Astrocyte of the cerebellum (primary cell): ENCODE data around the gene IKZF4.
A peak's percentile ranks its signal among the peaks of the same experiment; 100 is the strongest.

Experiments
- DNase-seq: peaks from one replicate; pipeline ENCODE4 v3.0.0-alpha.2; 2011; ENCODE audit warnings: low read depth
- H3K4me3 ChIP-seq: 2 replicates; pipeline ENCODE4 v1.5.1; 2011; ENCODE audit warnings: mild to moderate bottlenecking, low read depth, low read length, moderate library complexity
- in situ Hi-C: cut with HindIII; loops from 2 replicates; pipeline ENCODE4 v1.10.0; 2017; ENCODE audit warnings: low sequenced_read_pairs
- TF ChIP-seq, protein P1 (sequence below): IDR thresholded peaks from 2 replicates; pipeline ENCODE4 v1.5.1; 2012; ENCODE audit warnings: low read length, low read depth, moderate library complexity, mild to moderate bottlenecking; ENCODE audit errors: missing control alignments

IKZF4 gene

GRCh38 chr12:56079723-56080555, 59.1 kb downstream of the IKZF4 start, which contains the start of gene ERBB3:
Gene ERBB3 (plus strand): TSS chr12:56080165. CDS start chr12:56080301, 136 bp downstream.
- TF ChIP-seq, protein P1, sequence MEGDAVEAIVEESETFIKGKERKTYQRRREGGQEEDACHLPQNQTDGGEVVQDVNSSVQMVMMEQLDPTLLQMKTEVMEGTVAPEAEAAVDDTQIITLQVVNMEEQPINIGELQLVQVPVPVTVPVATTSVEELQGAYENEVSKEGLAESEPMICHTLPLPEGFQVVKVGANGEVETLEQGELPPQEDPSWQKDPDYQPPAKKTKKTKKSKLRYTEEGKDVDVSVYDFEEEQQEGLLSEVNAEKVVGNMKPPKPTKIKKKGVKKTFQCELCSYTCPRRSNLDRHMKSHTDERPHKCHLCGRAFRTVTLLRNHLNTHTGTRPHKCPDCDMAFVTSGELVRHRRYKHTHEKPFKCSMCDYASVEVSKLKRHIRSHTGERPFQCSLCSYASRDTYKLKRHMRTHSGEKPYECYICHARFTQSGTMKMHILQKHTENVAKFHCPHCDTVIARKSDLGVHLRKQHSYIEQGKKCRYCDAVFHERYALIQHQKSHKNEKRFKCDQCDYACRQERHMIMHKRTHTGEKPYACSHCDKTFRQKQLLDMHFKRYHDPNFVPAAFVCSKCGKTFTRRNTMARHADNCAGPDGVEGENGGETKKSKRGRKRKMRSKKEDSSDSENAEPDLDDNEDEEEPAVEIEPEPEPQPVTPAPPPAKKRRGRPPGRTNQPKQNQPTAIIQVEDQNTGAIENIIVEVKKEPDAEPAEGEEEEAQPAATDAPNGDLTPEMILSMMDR = no peak
- H3K4me3 ChIP-seq = peak within 1 kb of the TSS; percentile 52
- in situ Hi-C loops = no loop called here
- DNase-seq = peak; percentile 15

DNA sequence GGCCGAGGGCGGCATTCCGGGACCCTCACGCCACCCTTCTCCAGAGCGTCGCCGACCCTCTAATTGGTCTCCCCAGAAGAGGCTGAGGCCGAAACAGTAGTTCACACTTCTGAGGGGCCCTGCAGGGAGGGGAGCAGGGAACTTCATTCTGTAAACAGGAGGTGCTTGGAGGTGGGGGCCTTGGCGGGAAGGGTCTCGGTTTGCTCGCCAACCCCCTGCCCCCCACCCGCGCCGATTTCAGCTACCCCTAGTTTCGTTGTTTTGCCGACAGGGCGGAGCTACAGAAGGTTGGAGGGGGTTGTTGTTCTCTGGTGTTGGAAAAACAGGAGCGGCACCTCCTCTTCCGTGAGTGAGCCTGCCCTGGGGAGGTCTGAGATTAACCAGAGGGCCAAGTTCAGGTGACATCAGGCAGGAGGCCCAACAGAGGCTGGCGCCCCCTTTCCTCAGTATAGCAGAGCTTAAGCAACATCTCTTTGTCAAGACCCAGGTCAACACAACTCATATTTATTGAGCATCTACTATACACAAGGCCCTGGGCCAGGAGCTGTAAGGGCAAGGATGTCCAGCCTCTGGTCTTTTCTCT, 59.8 kb downstream of the IKZF4 start:
- TF ChIP-seq, protein P1 = no peak
- in situ Hi-C loops = no loop called here
- peak overlapping the region; percentile 52 for H3K4me3 ChIP-seq
- no peak for DNase-seq

DNA sequence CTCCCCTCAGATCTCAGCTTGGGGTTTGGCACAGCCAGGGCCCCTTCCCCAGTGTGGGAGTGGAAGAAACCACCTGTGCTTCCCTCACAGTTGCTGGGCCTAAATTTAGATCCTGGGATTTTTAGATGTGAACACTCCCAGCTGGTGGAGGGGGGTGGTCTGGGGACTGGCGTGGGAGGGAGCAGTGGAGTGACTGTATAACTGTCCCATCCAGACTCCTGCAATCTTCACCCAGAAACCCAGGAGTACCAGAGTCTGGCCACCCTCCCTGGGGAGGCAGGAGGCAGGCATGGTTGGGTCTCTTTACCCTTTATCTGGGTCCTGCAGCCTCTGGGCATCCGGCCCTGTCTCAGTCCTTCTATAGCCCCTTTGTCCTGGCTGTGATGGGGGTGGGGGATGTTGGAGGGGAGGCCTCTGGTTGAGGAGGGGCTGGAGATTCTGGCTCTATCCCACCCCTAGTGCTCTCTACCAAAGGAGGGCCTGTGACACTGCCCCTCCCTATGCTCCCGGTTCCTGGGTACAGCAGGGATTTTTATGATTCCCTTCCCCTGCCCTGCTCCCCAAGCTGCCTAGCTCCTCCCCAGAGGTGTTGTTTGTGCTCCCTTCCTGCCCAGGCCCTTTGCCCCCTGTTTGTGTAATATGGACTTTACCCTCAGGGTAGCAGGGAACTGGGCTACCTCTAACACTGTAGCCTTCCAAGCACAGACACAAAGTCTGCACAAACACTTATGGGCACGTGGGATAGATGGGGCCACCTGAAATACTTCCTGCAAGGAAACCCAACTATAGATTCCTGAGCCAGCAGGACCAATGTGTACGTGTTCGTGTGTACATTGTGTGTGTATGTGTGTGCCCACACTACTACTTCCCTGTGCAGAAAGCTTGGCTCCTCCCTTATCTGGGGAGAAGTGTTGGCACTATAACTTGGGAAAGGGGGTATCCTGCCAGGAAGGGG, 60.8 kb downstream of the IKZF4 start:
- in situ Hi-C loops = no loop called here
- TF ChIP-seq, protein P1 = no peak
- DNase-seq = no peak
- H3K4me3 ChIP-seq = no peak overlapping the region

DNA sequence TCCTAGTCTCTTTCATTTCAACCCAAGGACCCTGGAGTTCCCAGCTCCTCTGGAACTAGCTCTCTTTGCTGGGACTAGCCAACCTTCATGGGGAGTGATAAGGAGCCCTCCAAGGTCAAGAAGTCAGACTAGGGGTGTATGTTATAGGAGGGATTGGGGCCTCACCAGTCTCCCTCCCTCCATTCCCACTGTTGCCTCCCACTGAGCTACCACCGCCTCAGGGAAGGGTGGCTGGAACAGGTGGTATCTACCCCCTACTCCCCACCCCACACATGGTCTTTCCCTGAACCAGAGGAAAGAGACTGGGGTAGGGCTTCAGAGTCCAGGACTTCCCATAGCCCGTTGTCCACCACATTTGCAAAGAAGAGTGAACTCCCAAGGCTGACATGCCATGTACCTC, 61.5 kb downstream of the IKZF4 start:
- in situ Hi-C loops = no loop called here
- no peak overlapping the region for H3K4me3 ChIP-seq
- TF ChIP-seq, protein P1 = no peak
- no peak for DNase-seq

- no peak for DNase-seq
- TF ChIP-seq, protein P1 = no peak
- in situ Hi-C loops = no loop called here
- no peak overlapping the region for H3K4me3 ChIP-seq
These were observed 62.1 kb downstream of the IKZF4 start for GRCh38 chr12:56082967-56083366.

DNA sequence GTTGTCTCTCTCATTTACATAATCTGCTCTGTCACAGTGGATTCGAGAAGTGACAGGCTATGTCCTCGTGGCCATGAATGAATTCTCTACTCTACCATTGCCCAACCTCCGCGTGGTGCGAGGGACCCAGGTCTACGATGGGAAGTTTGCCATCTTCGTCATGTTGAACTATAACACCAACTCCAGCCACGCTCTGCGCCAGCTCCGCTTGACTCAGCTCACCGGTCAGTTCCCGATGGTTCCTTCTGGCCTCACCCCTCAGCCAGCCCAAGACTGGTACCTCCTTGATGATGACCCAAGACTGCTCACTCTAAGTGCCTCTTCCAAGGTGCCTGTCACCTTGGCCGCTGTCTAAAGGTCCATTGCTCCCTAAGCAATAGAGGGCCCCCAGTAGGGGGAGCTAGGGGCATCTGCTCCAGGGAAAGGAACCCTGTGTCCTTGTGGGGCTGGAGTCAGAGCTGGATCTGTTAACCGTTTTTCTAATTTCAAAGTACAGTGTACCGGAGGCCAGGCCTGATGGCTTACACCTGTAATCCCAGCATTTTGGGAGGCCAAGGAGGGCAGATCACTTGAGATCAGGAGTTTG, 64.2 kb downstream of the IKZF4 start:
- H3K4me3 ChIP-seq = no peak overlapping the region
- TF ChIP-seq, protein P1 = peak; percentile 35
- in situ Hi-C loops = no loop called here
- no peak for DNase-seq
